ENCODE measurements around the gene KRTAP20-4.

The KRTAP20-4 gene

GRCh38 chr21:30620522-30620921 is at the start of gene KRTAP20-4:
KRTAP20-4 (plus strand) TSS chr21:30620627.
- DNase-seq (ENCODE audit: low spot score) = no peak

GRCh38 chr21:30577766-30578165 is 42.7 kb upstream of the KRTAP20-4 start:
- no peak for DNase-seq (ENCODE audit: low spot score)

- no peak for DNase-seq (ENCODE audit: low spot score)
Observed at GRCh38 chr21:30579346-30579745, 41.1 kb upstream of the KRTAP20-4 start.

GRCh38 chr21:30580132-30580531 is 40.3 kb upstream of the KRTAP20-4 start:
- no peak for DNase-seq (ENCODE audit: low spot score)

- DNase-seq (ENCODE audit: low spot score) = no peak
Observed at GRCh38 chr21:30582870-30583269, 37.6 kb upstream of the KRTAP20-4 start.

- no peak for DNase-seq (ENCODE audit: low spot score)
Observed at GRCh38 chr21:30590297-30590696, 30.1 kb upstream of the KRTAP20-4 start, which contains the start of gene KRTAP22-2. KRTAP22-2 (minus strand) TSS chr21:30590397.

- DNase-seq (ENCODE audit: low spot score) = no peak
Observed at GRCh38 chr21:30592140-30592539, 28.3 kb upstream of the KRTAP20-4 start, which contains the start of gene KRTAP6-3. KRTAP6-3 (plus strand) TSS chr21:30592440; CDS start chr21:30592446, 6 bp downstream.

GRCh38 chr21:30598802-30599201 is 21.6 kb upstream of the KRTAP20-4 start, which contains the start of gene KRTAP6-2:
KRTAP6-2 (minus strand) TSS chr21:30598902; CDS start chr21:30598874, 28 bp downstream.
- no peak for DNase-seq (ENCODE audit: low spot score)

- DNase-seq (ENCODE audit: low spot score) = no peak
Observed at GRCh38 chr21:30600787-30601186, 19.6 kb upstream of the KRTAP20-4 start, which contains the start of gene KRTAP22-1. KRTAP22-1 (plus strand) TSS chr21:30601087.

- no peak for DNase-seq (ENCODE audit: low spot score)
Observed at GRCh38 chr21:30605968-30606367, 14.5 kb upstream of the KRTAP20-4 start.

- DNase-seq (ENCODE audit: low spot score) = no peak
Observed at GRCh38 chr21:30612132-30612531, 8.3 kb upstream of the KRTAP20-4 start.

GRCh38 chr21:30613836-30614235 is 6.6 kb upstream of the KRTAP20-4 start, which contains the start of gene KRTAP6-1:
KRTAP6-1 (minus strand) TSS chr21:30613930; CDS start chr21:30613904, 26 bp downstream.
- DNase-seq (ENCODE audit: low spot score) = no peak

- DNase-seq (ENCODE audit: low spot score) = no peak
Observed at GRCh38 chr21:30615199-30615598, 5.2 kb upstream of the KRTAP20-4 start.

GRCh38 chr21:30616125-30616524 is 4.3 kb upstream of the KRTAP20-4 start, which contains the start of gene KRTAP20-1:
KRTAP20-1 (plus strand) TSS chr21:30616425; CDS start chr21:30616455, 30 bp downstream.
- no peak for DNase-seq (ENCODE audit: low spot score)

- no peak for DNase-seq (ENCODE audit: low spot score)
Observed at GRCh38 chr21:30620080-30620479, 347 bp upstream of the KRTAP20-4 start.

GRCh38 chr21:30623362-30623761 is 2.9 kb downstream of the KRTAP20-4 start:
- DNase-seq (ENCODE audit: low spot score) = no peak

GRCh38 chr21:30625449-30626165 is 5.2 kb downstream of the KRTAP20-4 start:
- no peak for DNase-seq (ENCODE audit: low spot score)

- DNase-seq (ENCODE audit: low spot score) = no peak
Observed at GRCh38 chr21:30628109-30628508, 7.7 kb downstream of the KRTAP20-4 start.

GRCh38 chr21:30629200-30629599 is 8.8 kb downstream of the KRTAP20-4 start:
- no peak for DNase-seq (ENCODE audit: low spot score)

- no peak for DNase-seq (ENCODE audit: low spot score)
Observed at GRCh38 chr21:30634906-30635305, 14.5 kb downstream of the KRTAP20-4 start, which contains the start of gene KRTAP20-2. KRTAP20-2 (plus strand) TSS chr21:30635206; CDS start chr21:30635264, 58 bp downstream.

GRCh38 chr21:30638686-30639085 is 18.3 kb downstream of the KRTAP20-4 start:
- DNase-seq (ENCODE audit: low spot score) = no peak

GRCh38 chr21:30642564-30642963 is 22.1 kb downstream of the KRTAP20-4 start, which contains the start of gene KRTAP20-3:
KRTAP20-3 (plus strand) TSS chr21:30642864.
- DNase-seq (ENCODE audit: low spot score) = no peak

- no peak for DNase-seq (ENCODE audit: low spot score)
Observed at GRCh38 chr21:30646904-30647414, 26.5 kb downstream of the KRTAP20-4 start.

Data from globus pallidus (tissue), 1 donor.